KBM-7 (cell line): ENCODE data around the gene LPP.

Experiments used
- DNase-seq: peaks from one replicate; pipeline ENCODE4 v3.0.0-alpha.2; 2015
- in situ Hi-C: fragments of 300-500 bp; cut with MboI; formaldehyde crosslinking; loops from 2 replicates; pipeline ENCODE4 v1.14.3; 2020; ENCODE audit warnings: low sequenced_read_pairs, low pct_unique_long_range_greater_than_20kb, mixed read lengths

The LPP gene

DNA sequence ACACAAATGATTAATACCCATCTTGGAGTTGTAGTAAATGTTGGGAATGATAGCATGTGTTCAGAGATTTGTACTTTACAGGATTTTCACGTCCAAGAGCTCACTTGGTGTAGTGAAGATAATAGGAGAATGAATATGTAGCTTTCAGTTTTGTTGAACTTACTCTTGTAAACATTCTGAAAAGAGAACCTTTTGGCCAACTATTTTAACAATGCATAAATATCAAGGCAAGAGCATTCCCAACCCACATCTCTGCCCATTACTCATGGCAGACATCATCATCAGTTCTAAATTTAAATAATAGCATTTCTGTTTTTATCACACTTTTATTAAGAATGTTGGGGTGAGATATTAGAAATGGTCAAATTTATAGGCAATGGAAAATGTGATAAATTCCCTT lies 552.6 kb downstream of the LPP start:
- in situ Hi-C loops: no loop called here
- no peak for DNase-seq

DNA sequence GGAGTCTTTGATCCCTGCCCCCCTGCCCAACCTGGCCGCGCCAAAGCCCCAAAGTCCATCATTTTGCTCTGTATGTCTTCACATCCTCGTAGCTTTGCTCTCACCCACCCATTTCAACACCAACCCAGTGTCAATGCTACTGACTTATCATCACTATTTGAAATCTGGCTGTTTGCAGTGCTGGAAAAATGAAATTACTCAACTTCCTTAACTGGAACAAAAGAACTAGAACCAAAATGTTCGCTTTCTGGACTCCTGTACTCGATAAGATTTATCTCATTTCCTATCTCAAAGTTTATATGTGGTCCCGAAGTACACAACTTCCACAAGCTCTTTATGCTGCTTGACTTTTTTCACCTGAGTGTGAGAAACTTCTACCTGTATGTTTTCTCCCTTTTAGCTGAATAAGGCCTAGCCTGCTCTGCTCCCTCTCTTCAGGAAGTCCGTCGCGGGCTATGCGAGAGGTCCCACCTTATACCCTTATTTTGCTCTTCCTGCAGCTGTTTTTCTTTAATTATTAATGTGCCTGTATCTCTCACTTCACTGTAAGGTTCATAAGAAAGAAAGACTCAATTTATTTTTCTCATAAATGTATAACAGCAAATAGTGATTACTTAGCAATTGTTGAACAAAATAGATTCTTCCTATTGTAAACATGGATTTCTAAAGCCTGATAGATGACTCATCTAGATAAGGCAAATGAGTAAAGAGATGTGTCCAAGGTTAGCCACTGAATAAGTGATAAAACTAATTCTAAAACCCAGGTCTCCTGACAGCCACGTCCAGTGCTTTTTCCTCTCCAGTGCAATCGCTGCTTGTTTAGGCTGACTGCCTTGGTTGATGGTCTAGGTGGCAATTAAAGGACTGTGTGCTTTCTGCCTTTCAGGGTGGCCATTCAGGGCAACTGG lies 553.7 kb downstream of the LPP start:
- no peak for DNase-seq
- in situ Hi-C loops: no loop called here

DNA sequence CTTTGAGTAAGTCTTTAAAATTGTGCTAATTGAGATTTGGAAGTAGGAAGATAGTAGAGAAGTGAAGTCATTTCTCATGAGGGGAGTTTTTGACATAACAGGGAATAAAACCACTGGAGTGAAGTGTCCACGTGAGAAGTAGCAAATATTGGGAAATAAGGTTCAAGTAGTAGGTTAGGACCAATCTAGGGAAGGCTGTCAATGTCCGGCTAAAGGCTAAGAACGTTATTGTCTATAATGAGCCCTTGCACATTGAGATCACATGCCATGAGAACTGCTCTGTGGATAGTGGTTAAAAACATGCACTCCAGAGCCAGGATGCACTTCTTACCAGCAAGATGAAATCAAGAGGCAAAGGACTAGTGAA lies 557.9 kb downstream of the LPP start:
- in situ Hi-C loops: no loop called here
- no peak for DNase-seq

DNA sequence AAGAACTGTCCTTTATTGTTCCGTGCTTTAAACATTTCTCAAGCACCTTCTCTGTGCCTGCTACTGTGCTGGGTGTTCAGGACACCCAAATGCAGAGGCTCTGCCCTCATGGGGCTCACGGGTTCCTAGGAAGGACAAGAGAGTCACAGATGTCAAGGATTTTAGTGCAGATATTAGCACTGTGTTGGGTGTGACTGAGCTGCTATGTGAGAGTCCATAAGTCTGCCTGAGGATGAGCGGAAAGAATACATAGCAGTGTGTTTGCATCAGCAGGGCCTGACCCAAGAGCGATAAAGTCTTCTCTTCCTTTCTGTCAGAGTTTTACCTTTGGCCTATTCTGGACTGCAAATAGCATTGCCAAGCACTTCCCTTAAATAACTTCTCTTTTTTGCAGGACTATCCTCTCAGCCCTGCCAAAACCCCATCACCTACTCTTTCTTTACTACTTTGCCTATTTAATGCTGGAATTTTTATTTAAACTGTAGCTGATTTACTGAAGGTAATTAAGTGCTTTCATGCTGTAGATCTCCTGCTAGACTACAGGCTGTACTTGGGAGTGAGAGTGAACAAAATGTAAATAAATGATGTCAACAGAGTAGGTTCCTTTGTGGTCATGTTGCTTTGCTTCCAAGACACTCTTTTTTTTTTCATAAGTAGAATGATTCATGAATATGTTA lies 558.4 kb downstream of the LPP start:
- in situ Hi-C loops: no loop called here
- peak; percentile 81 for DNase-seq

DNA sequence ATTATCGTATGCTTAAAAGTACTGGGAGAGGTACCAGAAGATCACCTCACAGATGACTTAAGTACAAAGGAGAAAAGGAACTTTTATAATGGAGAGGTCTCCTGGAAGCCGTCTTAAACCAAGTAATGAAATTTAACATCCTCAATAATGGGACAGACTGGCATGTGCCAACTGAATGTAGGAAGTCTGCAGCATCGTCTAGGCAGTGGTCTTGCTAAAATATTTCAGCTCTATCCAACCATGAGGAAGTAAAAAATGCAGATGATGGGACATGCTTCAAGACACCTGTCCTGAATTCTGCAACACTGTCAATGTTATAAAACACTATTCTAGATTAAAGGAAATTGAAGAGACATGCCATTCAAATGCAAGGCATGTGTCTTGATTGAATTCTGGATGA lies 559.0 kb downstream of the LPP start:
- in situ Hi-C loops: no loop called here
- DNase-seq: no peak

DNA sequence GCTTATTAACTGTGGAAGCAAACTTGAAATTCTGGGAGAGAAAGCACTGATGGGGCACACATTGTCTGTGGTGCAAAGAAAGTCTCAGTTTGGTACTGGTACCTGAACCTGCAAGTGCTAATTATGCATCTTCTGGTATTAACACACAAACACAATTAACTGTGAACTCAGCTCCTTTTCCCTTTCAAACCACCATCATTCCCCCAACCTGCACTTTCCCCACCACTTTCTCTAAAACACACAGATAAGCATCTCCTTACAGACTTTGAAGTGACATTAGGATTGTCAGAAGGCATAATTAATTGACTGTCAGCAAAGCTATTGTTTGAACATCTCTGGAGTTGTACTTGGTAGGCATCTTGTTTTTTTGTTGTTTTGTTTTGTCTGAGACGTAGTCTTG lies 565.6 kb downstream of the LPP start:
- in situ Hi-C loops: no loop called here
- DNase-seq: no peak

DNA sequence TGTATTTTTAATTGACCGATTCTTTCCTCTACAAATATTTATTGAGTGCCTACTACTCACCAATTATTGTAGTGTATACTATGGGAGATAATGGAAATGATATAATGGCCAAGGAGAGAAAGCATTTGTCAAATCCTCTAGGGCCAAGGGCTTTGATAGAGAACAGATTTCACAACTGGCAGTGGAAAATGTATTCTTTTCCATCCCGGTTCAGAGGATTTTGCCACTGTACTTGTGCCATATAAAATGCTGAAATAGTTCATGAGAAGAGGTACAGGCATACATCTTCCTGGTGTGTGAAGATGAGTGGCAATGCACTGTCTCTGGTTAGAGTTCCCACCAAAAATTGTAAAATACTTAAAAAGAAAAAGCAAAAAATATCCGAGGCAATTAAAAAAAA lies 566.3 kb downstream of the LPP start:
- in situ Hi-C loops: no loop called here
- no peak for DNase-seq

DNA sequence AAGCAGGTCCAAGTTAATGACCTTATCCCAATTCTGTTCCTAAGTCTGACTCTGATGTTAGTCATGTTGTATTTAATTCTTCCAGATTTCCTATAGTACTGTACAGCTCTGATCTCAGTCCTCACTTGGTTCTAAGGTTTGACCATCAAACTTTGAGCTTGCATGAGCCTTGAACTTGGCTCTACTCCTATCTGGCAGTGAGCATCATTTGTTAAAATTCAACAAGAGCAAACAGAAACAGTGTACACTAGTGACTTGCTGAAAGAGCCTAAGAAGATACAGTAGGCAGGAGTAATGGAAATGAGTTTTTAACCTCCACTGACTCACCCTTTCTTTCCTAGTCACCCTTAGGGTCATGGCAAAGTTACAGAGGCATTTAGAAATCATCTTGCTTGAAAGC lies 566.7 kb downstream of the LPP start:
- DNase-seq: no peak

DNA sequence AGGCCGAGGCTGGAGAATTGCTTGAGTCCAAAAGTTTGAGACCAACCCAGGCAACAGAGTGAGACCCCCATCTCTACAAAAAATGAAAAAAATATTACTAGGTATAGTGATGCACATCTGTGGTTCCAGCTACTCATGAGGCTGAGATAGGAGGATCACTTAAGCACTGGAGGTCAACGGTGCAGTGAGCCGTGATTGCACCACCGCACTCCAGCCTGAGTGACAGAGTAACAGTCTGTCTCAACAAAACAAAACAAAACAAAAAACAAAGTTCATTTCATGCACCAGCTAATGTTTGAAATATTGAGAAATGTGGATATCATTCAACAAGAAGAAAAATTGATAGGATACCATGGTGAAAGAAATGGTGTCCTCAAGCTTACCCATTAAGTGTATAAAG lies 567.4 kb downstream of the LPP start:
- in situ Hi-C loops: no loop called here
- no peak for DNase-seq

More for the DNA sequence above, 566.7 kb downstream of the LPP start:
- in situ Hi-C loops: no loop called here

DNA sequence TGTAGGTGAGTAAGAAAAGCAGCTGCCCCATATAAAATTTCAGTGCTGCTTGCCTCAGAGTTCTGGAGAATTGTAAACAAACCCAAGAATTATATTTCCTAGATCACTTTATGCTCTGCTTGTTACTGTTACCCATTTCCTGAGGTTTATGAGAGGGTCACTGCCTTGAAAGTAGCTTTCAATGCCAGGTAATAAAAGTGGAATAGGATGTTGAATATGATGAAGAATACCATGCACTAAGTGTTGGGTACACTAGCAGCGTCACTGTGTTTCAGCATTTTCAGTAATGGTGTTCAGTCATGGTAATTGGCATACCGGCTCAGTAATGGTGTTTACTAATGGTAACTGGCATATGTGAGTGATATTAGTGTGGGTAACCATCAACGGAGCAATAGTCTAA lies 568.0 kb downstream of the LPP start:
- in situ Hi-C loops: no loop called here
- DNase-seq: no peak

DNA sequence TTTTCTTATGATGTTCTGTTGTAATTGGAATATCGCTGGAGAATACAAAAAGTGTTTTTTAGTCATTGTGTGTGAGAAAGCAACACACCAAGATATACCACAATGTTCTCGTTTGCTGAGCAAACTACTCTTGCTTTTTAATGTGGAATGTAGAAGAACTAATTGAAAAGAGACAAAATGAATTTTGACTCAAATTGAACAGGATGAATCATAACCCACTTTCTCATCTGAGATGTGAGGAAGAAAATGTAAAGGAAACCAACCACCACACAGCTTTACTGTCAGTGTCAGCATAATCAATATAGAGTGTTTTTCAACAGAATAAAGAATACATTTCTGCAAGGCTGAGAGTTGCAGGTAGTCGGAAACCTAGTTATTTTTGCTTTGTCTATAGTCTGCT lies 569.0 kb downstream of the LPP start:
- in situ Hi-C loops: no loop called here
- no peak for DNase-seq

DNA sequence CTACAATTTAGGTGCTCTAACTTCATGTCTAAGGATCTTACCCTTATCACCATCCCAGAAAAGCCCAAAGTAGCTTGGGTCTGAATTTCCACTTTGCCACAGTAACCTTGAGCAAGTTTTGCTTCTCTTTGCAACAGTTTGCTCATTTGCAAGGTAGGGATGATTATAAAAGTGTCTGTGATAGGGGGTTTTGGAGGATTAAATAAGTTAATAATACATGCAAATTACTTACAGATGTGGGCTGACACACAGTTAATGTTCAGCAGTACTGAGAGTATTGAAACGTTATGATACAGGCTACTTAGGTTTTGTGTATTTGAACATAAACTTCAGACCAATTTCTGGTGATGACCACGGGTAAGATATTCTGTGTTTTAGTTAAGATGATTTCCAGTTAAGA lies 573.1 kb downstream of the LPP start:
- in situ Hi-C loops: no loop called here

DNA sequence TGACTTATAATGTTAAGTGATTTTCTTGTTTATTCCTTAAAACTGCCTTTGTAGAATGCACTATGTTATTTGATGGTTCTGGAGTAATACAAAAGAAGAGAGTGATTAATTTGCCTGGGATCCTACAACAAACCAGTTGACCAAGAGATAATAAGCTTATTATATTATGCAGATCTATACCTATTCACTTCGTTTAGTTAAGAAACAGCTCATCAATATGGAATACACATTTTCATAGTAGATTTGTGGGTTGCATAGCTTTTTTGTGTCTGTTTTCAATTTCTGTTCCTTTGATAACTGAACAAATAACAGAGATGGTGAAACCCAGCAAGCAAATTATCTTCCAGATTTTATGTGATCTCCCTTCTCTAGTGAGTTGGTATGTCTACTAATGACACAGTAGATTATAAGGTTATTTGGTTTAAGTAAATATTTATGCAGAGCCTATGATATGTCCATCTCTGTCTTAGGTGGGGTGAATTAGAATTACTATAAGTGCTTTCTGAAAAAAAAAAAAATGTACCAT lies 574.5 kb downstream of the LPP start:
- no peak for DNase-seq
- in situ Hi-C loops: no loop called here

More for the DNA sequence above, 573.1 kb downstream of the LPP start:
- no peak for DNase-seq

DNA sequence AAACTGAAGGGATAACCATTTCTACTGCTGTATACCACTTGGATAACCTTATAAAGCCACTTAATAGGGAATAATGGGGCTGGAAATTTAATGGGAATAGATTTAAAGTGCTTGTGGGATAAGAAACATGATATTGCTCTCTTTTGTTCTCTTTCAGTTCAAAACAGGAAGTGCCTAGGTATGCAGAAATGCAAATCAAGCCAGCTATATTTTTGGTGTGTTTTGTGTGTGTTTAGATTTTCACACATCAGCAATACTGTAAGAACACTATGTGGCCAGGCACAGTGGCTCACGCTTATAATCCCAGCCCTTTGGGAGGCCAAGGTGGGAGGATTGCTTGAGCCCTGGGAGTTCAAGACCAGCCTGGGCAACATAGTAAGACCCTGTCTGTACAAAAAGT lies 575.5 kb downstream of the LPP start:
- in situ Hi-C loops: no loop called here
- DNase-seq: no peak

DNA sequence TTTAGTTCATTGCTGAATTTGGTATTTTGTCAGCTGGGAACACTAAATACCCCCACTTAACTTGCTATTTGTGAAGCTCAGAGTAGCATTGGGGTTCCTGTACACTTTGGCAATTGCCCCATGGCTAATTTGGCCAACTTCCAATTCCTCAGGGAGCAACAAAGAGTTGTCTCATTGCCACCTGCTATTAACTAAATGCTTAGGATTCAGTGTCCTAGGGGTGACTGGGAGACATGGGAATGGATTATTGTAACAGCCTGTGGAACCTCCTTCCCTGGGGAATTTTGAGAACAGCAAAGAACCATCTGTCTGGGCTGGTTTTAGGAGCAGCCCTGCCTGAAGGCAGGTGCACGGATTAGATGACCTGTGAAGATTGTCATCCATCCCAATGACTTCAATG lies 580.4 kb downstream of the LPP start:
- DNase-seq: no peak
- in situ Hi-C loops: no loop called here

DNA sequence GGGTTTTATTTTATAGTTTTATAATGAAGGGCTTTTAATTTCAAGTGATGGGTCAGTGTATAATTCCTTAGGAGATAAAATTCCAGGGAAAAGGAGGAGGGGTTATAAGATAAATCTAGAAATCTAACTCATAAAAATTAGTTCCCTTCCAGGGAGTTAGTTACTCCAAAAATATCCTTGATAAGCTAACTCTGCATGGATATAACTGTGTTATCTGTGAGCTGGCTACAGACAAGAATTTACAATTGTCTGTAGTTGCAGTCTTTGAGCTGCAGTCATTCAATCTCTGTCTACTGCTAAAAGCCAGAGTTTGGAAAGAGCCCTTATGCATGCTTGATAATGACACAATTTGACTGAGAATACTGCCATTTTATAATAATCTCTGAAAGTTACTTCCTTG lies 585.6 kb downstream of the LPP start:
- no peak for DNase-seq
- in situ Hi-C loops: no loop called here

DNA sequence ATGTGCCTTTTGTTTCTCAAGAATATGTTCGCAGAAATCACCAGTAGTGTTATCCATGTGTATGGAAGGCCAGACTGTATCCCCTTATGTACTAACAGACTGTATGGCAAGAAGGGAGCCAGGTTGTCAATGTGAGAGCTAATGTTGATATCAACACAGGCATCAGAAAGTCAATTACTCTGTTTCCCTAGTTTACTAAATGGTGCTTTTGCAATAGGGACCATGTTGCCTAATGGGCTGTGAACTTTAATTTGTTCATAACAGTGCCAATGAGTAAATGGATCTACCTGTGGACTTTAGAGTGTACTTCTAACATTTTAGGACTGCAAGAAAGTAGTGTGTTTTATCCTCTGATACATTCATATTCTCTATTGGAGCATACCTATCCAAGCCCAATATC lies 586.1 kb downstream of the LPP start:
- in situ Hi-C loops: no loop called here
- DNase-seq: no peak

DNA sequence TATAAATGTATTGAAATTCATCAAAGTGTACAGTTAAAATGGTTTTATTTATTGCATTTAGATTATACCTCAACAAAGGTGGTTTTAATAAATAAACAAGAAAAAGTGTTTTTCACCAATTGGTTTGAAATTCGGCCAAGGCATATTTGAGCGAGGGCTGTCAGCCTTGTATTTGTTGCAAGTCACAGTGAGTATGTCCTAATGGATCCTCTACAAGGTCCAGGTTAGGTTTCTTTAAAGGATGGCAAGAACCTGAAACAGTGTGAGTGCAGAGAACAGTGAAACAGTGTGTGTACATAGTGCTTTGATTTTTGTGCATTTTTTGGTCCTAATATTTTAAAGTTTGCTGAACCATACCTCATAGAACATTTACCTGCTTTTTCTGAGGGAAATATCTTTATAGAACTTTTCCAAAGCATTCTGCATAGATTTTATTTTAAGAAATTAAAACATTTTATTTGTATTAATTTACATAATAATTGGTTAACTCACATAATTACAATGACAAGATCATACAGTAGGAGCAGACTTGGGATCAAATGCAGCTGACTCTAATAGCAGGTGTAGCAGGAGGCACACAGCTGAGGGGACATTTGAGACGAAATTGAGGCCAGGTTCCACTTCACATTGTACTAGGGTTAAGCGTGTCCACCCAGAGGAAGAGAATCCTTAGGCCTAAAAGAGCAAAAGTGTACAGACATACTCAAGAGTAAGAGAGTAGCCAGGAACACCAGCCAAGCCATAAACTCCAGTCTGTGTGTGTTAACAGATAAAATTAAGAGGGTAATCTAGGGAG lies 589.0 kb downstream of the LPP start:
- in situ Hi-C loops: no loop called here

DNA sequence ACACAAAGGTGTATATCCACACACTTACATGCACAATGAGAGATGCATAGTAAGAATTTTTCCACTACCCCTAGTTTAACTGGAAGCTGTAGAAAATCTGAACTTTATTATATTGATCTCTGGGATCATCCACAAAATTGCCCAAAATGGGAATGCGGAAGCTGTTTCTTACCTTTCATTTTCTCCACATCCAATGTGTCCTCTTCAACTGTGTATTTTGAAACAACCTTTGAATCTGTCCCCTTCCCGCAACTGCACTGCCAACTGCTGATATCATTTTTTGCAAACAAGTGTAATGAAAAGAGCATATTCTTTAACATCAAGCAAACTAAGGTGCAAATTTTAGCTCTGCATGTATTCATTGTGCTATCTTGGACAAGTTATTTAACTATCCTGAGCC lies 590.2 kb downstream of the LPP start:
- DNase-seq: no peak
- in situ Hi-C loops: no loop called here

More for the DNA sequence above, 589.0 kb downstream of the LPP start:
- DNase-seq: no peak

DNA sequence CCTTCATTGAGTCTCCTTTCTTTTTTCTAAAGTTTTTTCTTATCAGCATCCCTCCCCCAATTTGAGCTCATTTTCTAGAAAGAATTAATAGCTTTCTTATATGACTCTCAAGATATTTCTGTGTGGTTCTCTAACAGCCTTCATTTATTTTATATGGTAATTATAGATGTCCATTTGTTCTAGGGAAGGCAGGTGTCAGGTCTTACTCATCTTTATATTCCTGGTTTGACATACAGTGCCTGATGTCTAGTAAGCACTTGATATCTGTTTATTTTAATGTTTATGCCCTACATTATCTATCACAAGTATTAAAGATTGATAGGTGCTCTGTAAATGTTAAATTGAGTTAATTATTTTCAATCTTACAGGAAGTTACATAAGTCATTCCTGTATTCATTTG lies 591.1 kb downstream of the LPP start:
- DNase-seq: no peak
- in situ Hi-C loops: no loop called here
